22Rv1 (cell line): Measurements from ENCODE around the gene LYL1.

ENCODE experiments used
- CTCF ChIP-seq: fragments of 450-650 bp; IDR thresholded peaks from 2 replicates; pipeline ENCODE4 v1.5.1; 2017; ENCODE audit warnings: mild to moderate bottlenecking
- ZFX ChIP-seq: fragments of 450-650 bp; IDR thresholded peaks from 2 replicates; pipeline ENCODE4 v1.6.1; 2017; ENCODE audit warnings: antibody characterized with exemption, borderline replicate concordance

GRCh38 chr19:13078381-13078780 lies 24.3 kb downstream of the LYL1 start:
- no peak for TF ChIP-seq CTCF
- no peak for TF ChIP-seq ZFX
